ENCODE measurements around the gene FBRSL1.

DNA sequence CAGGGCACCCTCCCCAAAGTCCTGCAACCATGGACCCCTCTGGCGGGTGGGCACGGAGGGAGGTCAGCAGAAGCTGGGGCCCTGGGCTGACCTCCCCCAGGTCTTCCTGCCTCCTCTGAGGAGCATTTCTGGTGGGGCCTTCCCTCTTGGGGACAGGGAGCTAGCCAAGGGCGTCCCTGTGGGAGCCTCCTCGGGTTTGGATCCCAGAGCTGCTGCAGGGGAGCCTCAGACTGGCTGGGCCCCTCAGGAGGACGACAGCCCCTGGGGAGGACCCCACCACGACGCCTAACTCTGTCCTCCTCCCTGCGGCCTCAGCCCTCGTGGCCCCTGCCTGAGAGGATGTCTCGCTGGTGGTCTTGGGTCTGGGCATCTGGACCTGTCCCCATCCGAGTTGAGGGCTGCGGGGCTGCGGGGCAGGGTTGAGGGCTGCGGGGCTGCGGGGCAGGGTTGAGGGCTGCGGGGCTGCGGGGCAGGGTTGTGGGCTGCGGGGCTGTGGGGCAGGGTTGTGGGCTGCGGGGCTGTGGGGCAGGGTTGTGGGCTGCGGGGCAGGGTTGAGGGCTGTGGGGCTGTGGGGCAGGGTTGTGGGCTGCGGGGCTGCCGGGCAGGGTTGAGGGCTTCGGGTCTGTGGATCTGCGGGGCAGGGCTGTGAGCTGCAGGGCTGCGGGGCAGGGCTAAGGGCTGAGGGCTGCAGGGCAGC lies 37.4 kb downstream of the FBRSL1 start:
- TF ChIP-seq EZH2 (IDR thresholded peaks at IDR 0.05; ENCODE audit: insufficient read depth, poor library complexity, severe bottlenecking) (no peak), EZH2phosphoT487 (IDR thresholded peaks at IDR 0.05; ENCODE audit: insufficient read depth, low read depth) (no peak)

Data from GM23248 (cell line).